Effector memory CD4-positive, alpha-beta T cell (primary cell): ENCODE measurements around the gene CELF2.

Source experiments
- DNase-seq, 3 donors: peaks; one replicate each; pipeline ENCODE4 v3.0.0-alpha.2; 2020
- H3K27ac ChIP-seq: 2 replicates; pipeline ENCODE4 v1.7.0; 2013; ENCODE audit warnings: mild to moderate bottlenecking, low read length, moderate library complexity; ENCODE audit not compliant: insufficient read depth, poor library complexity, severe bottlenecking
- H3K27me3 ChIP-seq: replicated peaks from 2 replicates; pipeline ENCODE4 v1.7.0; 2013; ENCODE audit warnings: mild to moderate bottlenecking, low read length; ENCODE audit not compliant: insufficient read depth, control insufficient read depth, poor library complexity, severe bottlenecking
- H3K36me3 ChIP-seq: 2 replicates; pipeline ENCODE4 v1.7.0; 2013; ENCODE audit warnings: mild to moderate bottlenecking, low read length, moderate library complexity; ENCODE audit not compliant: control insufficient read depth, insufficient read depth
- H3K4me1 ChIP-seq: 2 replicates; pipeline ENCODE4 v1.7.0; 2013; ENCODE audit warnings: low read length, mild to moderate bottlenecking; ENCODE audit not compliant: control insufficient read depth, insufficient read depth, poor library complexity, severe bottlenecking
- H3K4me3 ChIP-seq: 2 replicates; pipeline ENCODE4 v1.7.0; 2013; ENCODE audit warnings: low read length, low read depth, mild to moderate bottlenecking; ENCODE audit not compliant: insufficient read depth, poor library complexity, severe bottlenecking
- H3K9me3 ChIP-seq: 2 replicates; pipeline ENCODE4 v1.7.0; 2013; ENCODE audit warnings: mild to moderate bottlenecking, low read length, moderate library complexity; ENCODE audit not compliant: control insufficient read depth

CELF2 gene

GRCh38 chr10:11176746-11177145 lies 159.1 kb downstream of the CELF2 start:
- Histone ChIP-seq H3K4me1 (peaks cover 95% of the 10 kb centered on the region), H3K9me3 (no peaks in the 10 kb centered on the region), H3K36me3 (peaks cover 14% of the 10 kb centered on the region), H3K4me3 (peak overlapping the region; percentile 26), H3K27ac (peak overlapping the region; percentile 90), H3K27me3 (no peaks in the 10 kb centered on the region)
- no peak for DNase-seq

- peaks cover 20% of the 10 kb centered on the region for H3K36me3 ChIP-seq
- no peaks in the 10 kb centered on the region for H3K27me3 ChIP-seq
- peaks cover 95% of the 10 kb centered on the region for H3K4me1 ChIP-seq
- H3K9me3 ChIP-seq, result no peaks in the 10 kb centered on the region
- DNase-seq, result no peak
- peak overlapping the region; percentile 90 for H3K27ac ChIP-seq
- peak overlapping the region; percentile 10 for H3K4me3 ChIP-seq
Observed at GRCh38 chr10:11177381-11177780, 159.7 kb downstream of the CELF2 start.

- H3K36me3 ChIP-seq, result peaks cover 26% of the 10 kb centered on the region
- peak overlapping the region; percentile 10 for H3K4me3 ChIP-seq
- no peak for DNase-seq
- H3K27me3 ChIP-seq, result no peaks in the 10 kb centered on the region
- peaks cover 95% of the 10 kb centered on the region for H3K4me1 ChIP-seq
- peak overlapping the region; percentile 90 for H3K27ac ChIP-seq
- H3K9me3 ChIP-seq, result no peaks in the 10 kb centered on the region
Observed at GRCh38 chr10:11177926-11178471, 160.3 kb downstream of the CELF2 start.

DNA sequence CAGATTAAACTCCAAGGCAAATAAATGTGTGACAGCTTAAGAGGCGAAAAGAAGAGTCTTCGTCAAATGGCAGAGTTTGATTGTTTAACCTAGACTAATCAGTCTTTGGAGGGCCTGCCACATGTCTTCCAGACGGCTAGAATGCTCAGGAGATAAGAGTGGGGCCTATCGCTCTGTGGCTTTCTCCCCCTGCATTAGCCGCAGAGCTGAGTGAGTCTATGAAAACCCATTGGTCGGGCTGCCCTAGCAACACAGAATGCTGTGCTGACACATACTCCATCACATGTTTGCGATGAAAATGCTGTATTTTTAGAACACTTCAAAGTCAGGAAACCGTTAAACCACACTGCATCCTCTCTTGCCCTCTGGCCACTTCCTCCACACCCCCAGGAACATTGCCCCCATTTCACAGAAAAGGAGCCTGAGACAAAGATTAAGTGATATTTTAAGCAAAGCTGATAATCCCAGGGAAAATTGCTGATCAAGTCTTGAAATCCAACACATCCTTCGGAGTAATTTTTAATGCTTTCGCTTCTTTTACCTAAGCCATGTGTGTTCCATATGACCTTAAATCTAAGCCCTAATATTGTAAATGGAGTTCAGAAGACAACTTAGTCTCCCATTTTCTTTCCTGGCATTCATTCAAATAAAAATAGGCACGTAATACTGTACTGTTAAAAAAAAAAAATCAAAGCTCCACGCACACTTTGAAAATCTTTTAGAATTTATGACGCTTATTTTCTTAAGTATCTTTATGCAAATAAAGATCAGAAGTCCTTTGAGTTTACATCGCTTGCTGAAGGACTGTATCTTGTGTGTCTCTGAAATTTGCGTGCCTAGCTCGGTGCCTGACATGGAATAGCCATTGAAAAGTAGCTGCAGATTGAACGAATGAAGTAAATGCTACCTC lies 161.2 kb downstream of the CELF2 start:
- DNase-seq, result peak; percentile 88 to 89 (median 88)
- peaks cover 26% of the 10 kb centered on the region for H3K36me3 ChIP-seq
- peaks cover 91% of the 10 kb centered on the region for H3K4me1 ChIP-seq

DNA sequence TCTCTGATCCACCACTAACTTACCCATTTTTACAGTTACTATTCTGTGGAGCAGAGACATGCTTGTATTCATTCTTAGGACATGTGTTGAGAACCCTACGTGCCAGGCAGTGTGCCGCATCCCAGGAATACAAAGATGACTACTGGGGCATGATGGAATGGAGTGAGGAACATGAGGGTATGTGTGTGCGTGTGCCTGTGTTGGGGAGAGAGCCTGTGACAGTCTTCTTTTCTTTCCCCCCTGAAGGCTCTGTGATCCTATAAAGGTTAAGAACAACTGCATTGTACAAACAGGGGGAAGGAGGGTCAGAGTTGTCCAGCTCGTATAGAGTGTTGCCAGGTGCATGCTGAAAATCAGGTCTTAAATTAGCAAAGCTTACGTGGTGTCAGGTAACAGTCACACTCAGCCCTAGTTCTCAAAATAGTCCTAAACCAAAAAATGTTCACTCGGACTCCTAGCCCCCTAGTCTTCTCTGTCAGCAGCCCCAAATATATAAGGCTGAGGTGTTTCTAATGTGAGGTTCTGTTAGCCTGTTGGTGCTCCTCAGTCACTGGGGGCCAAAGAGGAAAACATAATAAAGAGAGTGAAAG lies 161.9 kb downstream of the CELF2 start:
- no peaks in the 10 kb centered on the region for H3K27me3 ChIP-seq
- DNase-seq, result no peak
- peaks cover 26% of the 10 kb centered on the region for H3K36me3 ChIP-seq
- H3K27ac ChIP-seq, result peak overlapping the region; percentile 84
- peaks cover 86% of the 10 kb centered on the region for H3K4me1 ChIP-seq
- no peaks in the 10 kb centered on the region for H3K9me3 ChIP-seq
- H3K4me3 ChIP-seq, result peak overlapping the region; percentile 33

More for the DNA sequence above, 161.2 kb downstream of the CELF2 start:
- H3K27me3 ChIP-seq, result no peaks in the 10 kb centered on the region
- no peaks in the 10 kb centered on the region for H3K9me3 ChIP-seq
- peak overlapping the region; percentile 33 for H3K4me3 ChIP-seq
- peak overlapping the region; percentile 90 for H3K27ac ChIP-seq

GRCh38 chr10:11180228-11180627 lies 162.6 kb downstream of the CELF2 start:
- Histone ChIP-seq H3K27ac (peak overlapping the region; percentile 84), H3K9me3 (no peaks in the 10 kb centered on the region), H3K4me1 (peaks cover 80% of the 10 kb centered on the region), H3K36me3 (peaks cover 26% of the 10 kb centered on the region), H3K4me3 (peak overlapping the region; percentile 33), H3K27me3 (no peaks in the 10 kb centered on the region)
- peak; percentile 64 to 75 (median 73) for DNase-seq

DNA sequence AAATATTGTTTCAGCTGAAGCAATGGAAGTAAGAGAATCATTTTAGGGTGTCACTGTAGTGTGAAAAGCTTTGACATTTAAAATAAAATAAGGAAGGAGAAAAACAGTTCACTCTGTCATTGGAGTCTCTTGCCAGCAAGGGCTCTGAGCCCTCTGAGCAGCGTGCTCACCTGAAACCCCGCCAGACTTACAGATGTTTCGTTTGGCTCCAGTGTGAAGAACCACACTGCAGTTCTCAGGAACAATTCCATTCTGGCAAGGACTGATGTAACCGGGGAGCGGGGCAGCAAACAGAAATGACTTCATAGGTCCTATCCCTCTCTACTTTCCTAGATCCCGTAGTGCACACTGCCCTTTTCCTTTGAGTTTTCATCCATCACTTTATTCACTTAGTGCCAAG lies 164.3 kb downstream of the CELF2 start:
- Histone ChIP-seq H3K27ac (peak overlapping the region; percentile 15), H3K36me3 (peaks cover 34% of the 10 kb centered on the region), H3K4me3 (no peak overlapping the region), H3K4me1 (peaks cover 69% of the 10 kb centered on the region), H3K27me3 (no peaks in the 10 kb centered on the region), H3K9me3 (no peaks in the 10 kb centered on the region)
- no peak for DNase-seq

DNA sequence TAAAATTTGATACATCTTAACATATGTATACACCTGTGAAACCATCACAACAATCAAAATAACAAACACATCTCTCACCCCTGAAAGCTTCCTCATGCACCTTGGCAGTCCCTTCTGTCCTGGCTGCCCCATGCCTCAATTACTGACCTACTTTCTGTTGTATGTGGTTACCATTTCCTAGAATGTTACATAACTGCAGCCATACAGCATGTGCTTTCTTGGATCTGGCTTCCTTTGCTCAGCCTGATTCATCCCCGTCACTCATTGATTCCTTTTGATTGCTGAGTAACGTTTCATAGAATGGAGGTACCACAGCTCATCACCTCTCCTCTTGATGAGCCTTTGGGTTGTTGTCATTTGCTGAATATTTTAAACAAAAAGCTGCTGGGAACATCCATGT lies 165.3 kb downstream of the CELF2 start:
- DNase-seq, result no peak
- Histone ChIP-seq H3K36me3 (peaks cover 34% of the 10 kb centered on the region), H3K9me3 (no peaks in the 10 kb centered on the region), H3K27ac (peak overlapping the region; percentile 35), H3K27me3 (no peaks in the 10 kb centered on the region), H3K4me1 (peaks cover 60% of the 10 kb centered on the region), H3K4me3 (no peak overlapping the region)

GRCh38 chr10:11184093-11184492 lies 166.4 kb downstream of the CELF2 start:
- Histone ChIP-seq H3K9me3 (no peaks in the 10 kb centered on the region), H3K27me3 (no peaks in the 10 kb centered on the region), H3K36me3 (peaks cover 34% of the 10 kb centered on the region), H3K4me1 (peaks cover 57% of the 10 kb centered on the region), H3K27ac (no peak overlapping the region), H3K4me3 (no peak overlapping the region)
- DNase-seq, result no peak
